ENCODE data around the gene KIAA0930. TPM values are rescaled to one million over a fixed set of nuclear protein-coding genes. Genes with fewer than 3 reads are reported as not detected.

KIAA0930 gene
- total and polyA plus RNA-seq, 2 of the 4 experiments (the other 2 are of a cell fraction) = 25.3 to 34.1 TPM

DNA sequence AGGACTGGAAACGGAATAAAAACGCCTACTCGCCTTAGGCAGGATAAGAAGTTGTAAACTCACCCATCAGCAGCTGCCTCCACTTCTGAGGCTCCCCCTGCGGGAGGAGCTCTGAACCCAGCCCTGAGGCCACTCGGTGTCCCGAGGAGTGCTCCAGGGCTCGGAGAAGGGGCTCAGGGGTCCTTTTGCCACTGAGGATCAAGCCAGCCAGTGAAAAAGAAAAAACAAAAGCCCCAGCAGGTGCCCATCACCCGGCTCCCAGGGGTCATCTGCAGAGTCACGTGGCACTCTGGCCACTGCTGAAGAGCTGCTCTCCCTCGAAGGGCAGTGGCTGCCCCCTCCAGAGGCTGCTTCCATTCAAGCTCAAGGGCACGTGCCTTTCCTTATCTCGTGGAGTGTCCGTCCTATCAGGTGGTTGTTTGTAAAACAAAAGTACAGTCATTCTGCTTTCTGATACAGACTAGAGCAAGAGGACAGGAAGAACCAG, 48.0 kb downstream of the KIAA0930 start:
- dilution Hi-C loops (cut with HindIII; ENCODE audit: low sequenced_read_pairs, unreplicated experiment) = no loop called here
- DNase-seq = no peak
- peaks cover 4% of the 10 kb centered on the region; the same call in 1 of the 2 replicates for H4K20me1 ChIP-seq (ENCODE audit: insufficient read depth, low read length)

More for the DNA sequence above, 48.0 kb downstream of the KIAA0930 start:
- Histone ChIP-seq H3K4me1 (ENCODE audit: control insufficient read depth, insufficient read depth, low read length) (peaks cover 3% of the 10 kb centered on the region; the same call in 1 of the 2 replicates), H3K18ac (ENCODE audit: low read depth, low read length) (no peak overlapping the region), H3K9me3 (ENCODE audit: control insufficient read depth, insufficient read depth, low read length) (no peaks in the 10 kb centered on the region), H3K56ac (ENCODE audit: extremely low read depth, insufficient read depth, low read length) (no peak overlapping the region), H3K4ac (ENCODE audit: low read depth, low read length) (no peak overlapping the region), H2BK15ac (ENCODE audit: low read depth, low read length) (no peak overlapping the region), H4K8ac (ENCODE audit: low read depth in 2 of 2, low read length in 2 of 2) (no peak overlapping the region), H2BK20ac (ENCODE audit: low read depth, low read length) (no peak overlapping the region), H2AK9ac (replicated peaks; ENCODE audit: low read depth, low read length, poor library complexity) (no peak overlapping the region), H3K4me3 (ENCODE audit: insufficient read depth, low read depth, low read length) (no peak overlapping the region), H3K9me1 (ENCODE audit: insufficient read depth, low read length) (no peaks in the 10 kb centered on the region), H2AFZ (replicated peaks; ENCODE audit: low read length, poor library complexity) (no peak overlapping the region), H3K79me1 (ENCODE audit: low read depth in 1 of 2, low read length in 2 of 2) (no peaks in the 10 kb centered on the region), H2BK5ac (ENCODE audit: low read depth, low read length, poor library complexity, severe bottlenecking) (no peak overlapping the region), H2BK120ac (ENCODE audit: low read depth, low read length) (no peak overlapping the region), H3K36me3 (ENCODE audit: control insufficient read depth, insufficient read depth, low read length) (peaks cover 26% of the 10 kb centered on the region), H3K23ac (ENCODE audit: low read depth, low read length) (no peak overlapping the region), H2AK5ac (ENCODE audit: low read depth, low read length) (no peak overlapping the region; the same call in 1 of the 2 replicates), H3K4me2 (ENCODE audit: low read depth, low read length) (no peak overlapping the region), H4K5ac (ENCODE audit: low read depth, low read length) (no peak overlapping the region), H3K14ac (replicated peaks; ENCODE audit: low read depth, low read length) (no peak overlapping the region), H4K91ac (ENCODE audit: insufficient read depth, low read depth, low read length) (no peak overlapping the region), H3K9ac (ENCODE audit: low read depth, low read length) (no peak overlapping the region), H3K27me3 (ENCODE audit: control insufficient read depth, insufficient read depth, low read length) (no peaks in the 10 kb centered on the region), H3K27ac (ENCODE audit: insufficient read depth, low read length) (no peak overlapping the region)
- CTCF ChIA-PET = no interaction called here
- POLR2A ChIA-PET (ENCODE audit: unreplicated experiment) = no interaction called here
- intact Hi-C loops (cut with micrococcal nuclease) (no loop called here), in situ Hi-C loops (cut with MboI; ENCODE audit: low sequenced_read_pairs) (no loop called here)
- 52% methylated on average over 6 of the region's 13 CpGs; no CpG with 5 or more reads in 1 of the 2 experiments for WGBS, 2 experiments (ENCODE audit: extremely low coverage in 2 of 2, insufficient read length in 1 of 2)
- no TSS peak for BruUV-seq (replicated peaks)
- no peak for ATAC-seq (ENCODE audit: low read depth)
- TF ChIP-seq, protein P1, sequence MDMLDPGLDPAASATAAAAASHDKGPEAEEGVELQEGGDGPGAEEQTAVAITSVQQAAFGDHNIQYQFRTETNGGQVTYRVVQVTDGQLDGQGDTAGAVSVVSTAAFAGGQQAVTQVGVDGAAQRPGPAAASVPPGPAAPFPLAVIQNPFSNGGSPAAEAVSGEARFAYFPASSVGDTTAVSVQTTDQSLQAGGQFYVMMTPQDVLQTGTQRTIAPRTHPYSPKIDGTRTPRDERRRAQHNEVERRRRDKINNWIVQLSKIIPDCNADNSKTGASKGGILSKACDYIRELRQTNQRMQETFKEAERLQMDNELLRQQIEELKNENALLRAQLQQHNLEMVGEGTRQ (IDR thresholded peaks at IDR 0.05; ENCODE audit: low read depth, low read length) = peak; percentile 45
- TF ChIP-seq MAFK (IDR thresholded peaks at IDR 0.05; ENCODE audit: low read depth, low read length) = no peak
- TF ChIP-seq POLR2A (IDR thresholded peaks at IDR 0.05; ENCODE audit: low read depth, low read length) = no peak
- no peak for TF ChIP-seq MXI1 (IDR thresholded peaks at IDR 0.05; ENCODE audit: borderline replicate concordance, low read depth, low read length)
- TF ChIP-seq RAD21 (IDR thresholded peaks at IDR 0.05; ENCODE audit: low read length) = no peak
- no peak for TF ChIP-seq NFE2L2 (IDR thresholded peaks at IDR 0.05; ENCODE audit: low read depth, low read length)
- TF ChIP-seq, protein P2, sequence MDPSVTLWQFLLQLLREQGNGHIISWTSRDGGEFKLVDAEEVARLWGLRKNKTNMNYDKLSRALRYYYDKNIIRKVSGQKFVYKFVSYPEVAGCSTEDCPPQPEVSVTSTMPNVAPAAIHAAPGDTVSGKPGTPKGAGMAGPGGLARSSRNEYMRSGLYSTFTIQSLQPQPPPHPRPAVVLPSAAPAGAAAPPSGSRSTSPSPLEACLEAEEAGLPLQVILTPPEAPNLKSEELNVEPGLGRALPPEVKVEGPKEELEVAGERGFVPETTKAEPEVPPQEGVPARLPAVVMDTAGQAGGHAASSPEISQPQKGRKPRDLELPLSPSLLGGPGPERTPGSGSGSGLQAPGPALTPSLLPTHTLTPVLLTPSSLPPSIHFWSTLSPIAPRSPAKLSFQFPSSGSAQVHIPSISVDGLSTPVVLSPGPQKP (IDR thresholded peaks at IDR 0.05; ENCODE audit: borderline replicate concordance, low read depth, low read length) = no peak
- TF ChIP-seq CHD1 (IDR thresholded peaks at IDR 0.05; ENCODE audit: low read depth, low read length) = no peak
- TF ChIP-seq, protein P3, sequence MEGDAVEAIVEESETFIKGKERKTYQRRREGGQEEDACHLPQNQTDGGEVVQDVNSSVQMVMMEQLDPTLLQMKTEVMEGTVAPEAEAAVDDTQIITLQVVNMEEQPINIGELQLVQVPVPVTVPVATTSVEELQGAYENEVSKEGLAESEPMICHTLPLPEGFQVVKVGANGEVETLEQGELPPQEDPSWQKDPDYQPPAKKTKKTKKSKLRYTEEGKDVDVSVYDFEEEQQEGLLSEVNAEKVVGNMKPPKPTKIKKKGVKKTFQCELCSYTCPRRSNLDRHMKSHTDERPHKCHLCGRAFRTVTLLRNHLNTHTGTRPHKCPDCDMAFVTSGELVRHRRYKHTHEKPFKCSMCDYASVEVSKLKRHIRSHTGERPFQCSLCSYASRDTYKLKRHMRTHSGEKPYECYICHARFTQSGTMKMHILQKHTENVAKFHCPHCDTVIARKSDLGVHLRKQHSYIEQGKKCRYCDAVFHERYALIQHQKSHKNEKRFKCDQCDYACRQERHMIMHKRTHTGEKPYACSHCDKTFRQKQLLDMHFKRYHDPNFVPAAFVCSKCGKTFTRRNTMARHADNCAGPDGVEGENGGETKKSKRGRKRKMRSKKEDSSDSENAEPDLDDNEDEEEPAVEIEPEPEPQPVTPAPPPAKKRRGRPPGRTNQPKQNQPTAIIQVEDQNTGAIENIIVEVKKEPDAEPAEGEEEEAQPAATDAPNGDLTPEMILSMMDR (conservative IDR thresholded peaks at IDR 0.05; ENCODE audit: low read depth, low read length) = 0 out of 2 replicates have a peak, but pooled peaks have one; percentile 14
- TF ChIP-seq FOS (IDR thresholded peaks at IDR 0.05; ENCODE audit: low read depth, low read length) = no peak
- no peak for TF ChIP-seq RCOR1 (IDR thresholded peaks at IDR 0.05; ENCODE audit: insufficient replicate concordance, low read length)
- TF ChIP-seq SMC3 (IDR thresholded peaks at IDR 0.05; ENCODE audit: low read depth, low read length) = no peak
- no peak for TF ChIP-seq CEBPB (IDR thresholded peaks at IDR 0.05; ENCODE audit: low read depth, low read length)
- TF ChIP-seq MAZ (IDR thresholded peaks at IDR 0.05; ENCODE audit: borderline replicate concordance, low read depth, low read length) = no peak
- no peak for TF ChIP-seq RFX5 (IDR thresholded peaks at IDR 0.05; ENCODE audit: low read depth, low read length)
- peak; percentile 54 for TF ChIP-seq BHLHE40 (IDR thresholded peaks at IDR 0.05; ENCODE audit: low read depth, low read length)
